Activated CD8-positive, alpha-beta memory T cell treated with anti-CD3 and anti-CD28 coated beads, Interleukin-2, amount 50 U/mL, for 24 hours (primary cell): ENCODE results near the gene EDIL3.

Experiments used
- DNase-seq: peaks from one replicate; pipeline ENCODE4 v3.0.0-alpha.2; 2020; ENCODE audit errors: extremely low read depth

The EDIL3 gene

DNA sequence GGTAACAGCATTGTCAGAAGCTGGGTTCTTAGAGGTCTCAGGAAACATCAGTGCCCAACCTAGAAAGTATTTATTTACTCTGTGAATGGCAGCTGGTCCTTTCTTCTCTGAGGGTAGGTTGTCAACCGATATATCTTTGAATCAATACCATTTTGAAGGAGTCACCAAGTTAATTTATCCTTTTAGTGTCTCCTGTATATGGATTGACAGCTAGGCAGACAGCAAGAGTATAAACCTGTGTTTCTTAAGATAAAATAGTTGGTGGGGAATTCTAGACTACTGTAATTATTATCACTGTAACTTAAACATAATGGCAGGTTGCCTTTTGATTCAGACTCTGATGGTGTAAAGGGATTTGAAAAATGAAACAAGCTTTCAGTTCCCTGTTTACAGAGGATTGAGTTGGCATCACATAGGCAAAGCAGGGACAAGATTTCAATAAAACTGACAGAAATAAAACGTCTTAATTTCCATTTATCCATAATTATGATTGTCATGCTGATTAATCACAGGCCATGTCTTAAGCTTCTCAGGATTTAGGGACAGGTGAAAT is 473.2 kb downstream of the EDIL3 start:
- DNase-seq, result no peak

DNA sequence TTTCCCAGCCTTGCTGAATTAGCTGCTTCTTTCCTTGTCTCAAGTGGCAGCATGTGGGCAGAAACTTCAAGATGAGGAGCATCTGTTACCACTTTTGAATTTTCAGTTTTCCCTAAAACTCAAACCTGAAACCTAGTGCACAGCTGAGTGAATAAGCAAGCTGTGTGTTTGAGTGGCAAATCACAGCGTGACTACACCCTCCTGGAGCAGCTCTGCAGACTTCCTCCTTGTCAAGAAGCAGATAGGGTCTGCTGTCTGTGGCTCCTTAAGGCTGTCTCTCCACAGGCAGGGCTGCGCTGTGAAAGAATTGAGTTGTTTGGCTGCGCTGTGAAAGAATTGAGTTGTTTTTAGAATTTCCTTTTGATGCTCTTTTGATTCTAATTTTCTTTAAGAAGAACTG is 484.4 kb downstream of the EDIL3 start:
- DNase-seq, result no peak

DNA sequence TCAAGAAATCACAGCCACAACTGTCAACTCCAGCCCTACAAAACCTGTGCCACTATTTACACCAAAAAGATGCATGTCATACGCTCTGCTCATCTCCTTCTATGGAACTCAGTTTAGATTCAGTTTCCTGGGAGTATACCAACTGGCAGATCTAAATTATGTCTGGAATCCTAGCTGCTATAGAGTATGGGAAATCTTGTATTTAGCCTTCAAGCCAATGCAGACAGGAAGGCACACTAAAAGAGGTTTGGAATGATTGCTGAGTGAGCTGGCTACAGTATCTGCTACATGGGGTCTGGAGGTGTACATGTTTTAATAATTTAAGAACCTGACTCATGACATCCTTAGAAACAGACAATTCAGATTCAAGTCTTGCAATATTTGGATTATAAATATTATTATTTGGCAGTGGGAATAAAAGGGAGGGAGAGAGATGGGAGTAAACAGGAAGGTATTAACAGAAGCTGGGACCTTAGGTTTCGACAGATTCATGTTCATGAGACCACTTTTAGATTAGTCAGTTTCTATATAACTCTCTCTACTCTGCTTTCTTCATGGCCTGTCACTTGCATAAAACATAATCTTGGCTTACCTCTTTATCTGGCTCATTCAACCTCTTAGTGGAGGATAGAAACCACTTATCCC is 485.2 kb downstream of the EDIL3 start:
- no peak for DNase-seq

DNA sequence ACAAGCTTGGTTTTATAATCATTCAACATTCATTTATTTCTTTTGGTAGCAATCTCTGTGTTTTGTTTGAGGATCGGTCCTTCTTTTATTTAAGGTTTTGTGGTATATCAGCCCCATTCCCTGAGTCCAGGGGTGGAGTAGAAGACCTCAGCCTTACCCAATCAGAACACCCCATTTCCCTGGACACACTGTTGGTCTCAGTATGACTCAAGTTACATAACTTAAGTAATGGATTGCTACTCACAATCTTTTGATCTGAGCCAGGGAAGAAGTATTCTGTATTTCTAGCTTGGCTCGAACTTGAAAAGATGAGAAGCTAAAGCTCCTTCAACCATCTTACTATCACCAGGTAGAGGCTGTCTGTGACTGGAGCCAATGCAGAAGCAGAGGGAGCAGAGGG is 488.8 kb downstream of the EDIL3 start:
- no peak for DNase-seq

DNA sequence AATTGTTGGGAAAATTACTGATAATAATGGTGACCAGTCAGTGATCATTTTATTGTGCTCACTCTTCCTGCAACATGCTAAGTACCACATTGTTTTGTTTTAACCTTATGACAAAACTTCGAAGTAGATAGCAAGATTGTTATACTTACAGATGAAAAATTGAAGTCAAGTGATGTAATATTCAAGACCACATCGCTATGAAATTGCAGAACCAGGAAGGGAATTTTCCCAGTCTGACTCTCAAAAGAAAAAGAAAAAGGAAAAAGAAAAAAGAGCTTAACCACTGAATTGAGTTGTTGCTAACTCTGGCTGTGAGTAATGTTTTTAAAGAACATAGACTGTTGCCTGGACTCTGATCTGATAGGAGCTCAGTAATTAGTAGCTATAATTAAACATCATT is 493.4 kb downstream of the EDIL3 start:
- DNase-seq, result no peak
